Suprapubic skin (tissue), 4 donors: Measurements from ENCODE around the gene WDR76. TPM values are rescaled to one million over a fixed set of nuclear protein-coding genes. Genes with fewer than 3 reads are reported as not detected.

ENCODE experiments used
- DNase-seq, 2 donors: peaks; one replicate each; pipeline ENCODE4 v3.0.0-alpha.2; 2019; ENCODE audit warnings: low spot score in 2 of 2
- H3K27ac ChIP-seq: fragments of 200-600 bp; sonication (generic); one replicate; pipeline ENCODE4 v1.5.1; 2019
- H3K27me3 ChIP-seq: fragments of 200-600 bp; sonication (generic); one replicate; pipeline ENCODE4 v1.5.1; 2019
- H3K36me3 ChIP-seq: fragments of 200-600 bp; sonication (generic); one replicate; pipeline ENCODE4 v1.5.1; 2019
- H3K4me1 ChIP-seq: fragments of 200-600 bp; sonication (generic); one replicate; pipeline ENCODE4 v1.5.1; 2019
- H3K4me3 ChIP-seq: fragments of 200-600 bp; sonication (generic); one replicate; pipeline ENCODE4 v1.5.1; 2019; ENCODE audit warnings: mild to moderate bottlenecking
- H3K9me3 ChIP-seq: fragments of 200-600 bp; sonication (generic); one replicate; pipeline ENCODE4 v1.5.1; 2019
- CTCF ChIP-seq, 2 donors: fragments of 200-600 bp in 1 of 2; fragments of 450-650 bp in 1 of 2; sonication (generic) in 1 of 2; IDR thresholded peaks; one replicate each; pipeline ENCODE4 v1.5.1; 2016 to 2019; ENCODE audit warnings: antibody characterized with exemption in 2 of 2, mild to moderate bottlenecking in 1 of 2, moderate library complexity in 1 of 2
- EP300 ChIP-seq: sonication (generic); formaldehyde crosslinking; IDR thresholded peaks from one replicate; pipeline ENCODE4 v1.6.1; 2017; ENCODE audit warnings: antibody characterized with exemption
- POLR2A ChIP-seq, 2 donors: fragments of 450-650 bp; IDR thresholded peaks; one replicate each; pipeline ENCODE4 v1.6.1; 2017; ENCODE audit warnings: antibody characterized with exemption in 2 of 2, mild to moderate bottlenecking in 2 of 2, moderate library complexity in 2 of 2
- POLR2AphosphoS5 ChIP-seq, 3 donors: sonication (generic); formaldehyde crosslinking; IDR thresholded peaks; one replicate each; pipeline ENCODE4 v1.6.1; 2017; ENCODE audit warnings: antibody characterized with exemption in 3 of 3
- WGBS: methylation state at CpG from one replicate; pipeline ENCODE4 v1.1.5; 2018; 5-methylcytosine and 5-hydroxymethylcytosine counted together
- total RNA-seq, 4 donors: library from RNA; depleted of rRNA; stranded (reverse); fragments of >200 nt; gene quantifications; one replicate each; pipeline ENCODE4 v1.1.0, GENCODE V29; 2016

WDR76 gene
- total RNA-seq, 4 donors from 2014 or later = 5.2 to 7.8 (median 5.8) TPM

GRCh38 chr15:43912208-43912607 is 85.4 kb downstream of the WDR76 start:
- TF ChIP-seq POLR2AphosphoS5 (IDR thresholded peaks at IDR 0.05) (no peak), CTCF (IDR thresholded peaks at IDR 0.05) (no peak)
- Histone ChIP-seq H3K9me3 (no peaks in the 10 kb centered on the region), H3K36me3 (no peaks in the 10 kb centered on the region), H3K4me3 (no peak overlapping the region), H3K27me3 (no peaks in the 10 kb centered on the region), H3K27ac (no peak overlapping the region), H3K4me1 (peaks cover 18% of the 10 kb centered on the region)
- no peak for DNase-seq
- 88% methylated on average over 6 of the region's 6 CpGs for WGBS

GRCh38 chr15:43913026-43913780 is 86.4 kb downstream of the WDR76 start:
- Histone ChIP-seq H3K27ac (no peak overlapping the region), H3K4me1 (peaks cover 18% of the 10 kb centered on the region), H3K4me3 (no peak overlapping the region), H3K9me3 (no peaks in the 10 kb centered on the region), H3K27me3 (no peaks in the 10 kb centered on the region), H3K36me3 (no peaks in the 10 kb centered on the region)
- DNase-seq = no peak
- TF ChIP-seq POLR2A (IDR thresholded peaks at IDR 0.05) (no peak), EP300 (no peak), POLR2AphosphoS5 (IDR thresholded peaks at IDR 0.05) (no peak), CTCF (IDR thresholded peaks at IDR 0.05) (no peak)
- WGBS = 7% methylated on average over 1 of the region's 1 CpG

GRCh38 chr15:43913941-43914340 is 87.1 kb downstream of the WDR76 start:
- TF ChIP-seq POLR2A (IDR thresholded peaks at IDR 0.05) (no peak), POLR2AphosphoS5 (IDR thresholded peaks at IDR 0.05) (no peak), CTCF (IDR thresholded peaks at IDR 0.05) (no peak), EP300 (no peak)
- Histone ChIP-seq H3K9me3 (no peaks in the 10 kb centered on the region), H3K27me3 (no peaks in the 10 kb centered on the region), H3K4me1 (peaks cover 18% of the 10 kb centered on the region), H3K4me3 (no peak overlapping the region), H3K36me3 (no peaks in the 10 kb centered on the region), H3K27ac (no peak overlapping the region)
- DNase-seq = no peak
- 57% methylated on average over 1 of the region's 1 CpG for WGBS

GRCh38 chr15:43915631-43916325 is 89.0 kb downstream of the WDR76 start:
- Histone ChIP-seq H3K27ac (no peak overlapping the region), H3K9me3 (no peaks in the 10 kb centered on the region), H3K4me1 (peaks cover 22% of the 10 kb centered on the region), H3K36me3 (no peaks in the 10 kb centered on the region), H3K4me3 (no peak overlapping the region), H3K27me3 (no peaks in the 10 kb centered on the region)
- DNase-seq = no peak
- 53% methylated on average over 5 of the region's 5 CpGs for WGBS
- TF ChIP-seq EP300 = no peak
- TF ChIP-seq POLR2AphosphoS5 (IDR thresholded peaks at IDR 0.05) = no peak
- no peak for TF ChIP-seq POLR2A (IDR thresholded peaks at IDR 0.05)
- TF ChIP-seq CTCF (IDR thresholded peaks at IDR 0.05) = no peak

GRCh38 chr15:43916326-43916660 is 89.5 kb downstream of the WDR76 start:
- TF ChIP-seq EP300 (no peak), CTCF (IDR thresholded peaks at IDR 0.05) (no peak), POLR2A (IDR thresholded peaks at IDR 0.05) (no peak), POLR2AphosphoS5 (IDR thresholded peaks at IDR 0.05) (no peak)
- DNase-seq = no peak
- peaks cover 22% of the 10 kb centered on the region for H3K4me1 ChIP-seq
- no peak overlapping the region for H3K4me3 ChIP-seq
- no peaks in the 10 kb centered on the region for H3K9me3 ChIP-seq
- H3K27ac ChIP-seq = no peak overlapping the region
- no peaks in the 10 kb centered on the region for H3K27me3 ChIP-seq
- no peaks in the 10 kb centered on the region for H3K36me3 ChIP-seq
- 70% methylated on average over 4 of the region's 4 CpGs for WGBS
